Hepatocyte (in vitro differentiated cells): ENCODE results near the gene NUP62. TPM values are rescaled to one million over a fixed set of nuclear protein-coding genes. Genes with fewer than 3 reads are reported as not detected.

Experiments used
- DNase-seq: peaks from one replicate; pipeline ENCODE4 v3.0.0-alpha.2; 2016; ENCODE audit warnings: low spot score
- H2AFZ ChIP-seq: fragments of 200-600 bp; sonication (generic); 2 replicates; pipeline ENCODE4 v1.6.0; 2016; ENCODE audit warnings: antibody characterized with exemption, mild to moderate bottlenecking
- H3K27ac ChIP-seq: fragments of 200-600 bp; sonication (generic); 2 replicates; pipeline ENCODE4 v1.5.1; 2016; ENCODE audit warnings: mild to moderate bottlenecking
- H3K27me3 ChIP-seq: fragments of 200-600 bp; sonication (generic); 2 replicates; pipeline ENCODE4 v1.6.1; 2016
- H3K36me3 ChIP-seq: fragments of 200-600 bp; sonication (generic); replicated peaks from 2 replicates; pipeline ENCODE4 v1.5.1; 2016; ENCODE audit warnings: low read depth; ENCODE audit not compliant: insufficient read depth
- H3K4me1 ChIP-seq: fragments of 200-600 bp; sonication (generic); 2 replicates; pipeline ENCODE4 v1.5.1; 2016; ENCODE audit warnings: mild to moderate bottlenecking, moderate library complexity; ENCODE audit not compliant: insufficient read depth
- H3K4me2 ChIP-seq: fragments of 200-600 bp; sonication (generic); 2 replicates; pipeline ENCODE4 v1.6.0; 2016
- H3K4me3 ChIP-seq: fragments of 200-600 bp; sonication (generic); 2 replicates; pipeline ENCODE4 v1.5.1; 2016; ENCODE audit warnings: mild to moderate bottlenecking
- H3K79me2 ChIP-seq: fragments of 200-600 bp; sonication (generic); 2 replicates; pipeline ENCODE4 v1.6.0; 2017; ENCODE audit warnings: mild to moderate bottlenecking
- H3K9me2 ChIP-seq: fragments of 200-600 bp; sonication (generic); replicated peaks from 2 replicates; pipeline ENCODE4 v1.6.0; 2017; ENCODE audit warnings: mild to moderate bottlenecking; ENCODE audit not compliant: insufficient read depth
- H3K9me3 ChIP-seq: fragments of 200-600 bp; sonication (generic); 2 replicates; pipeline ENCODE4 v1.5.1; 2016; ENCODE audit warnings: low read depth, mild to moderate bottlenecking
- H4K20me1 ChIP-seq: fragments of 200-600 bp; sonication (generic); 2 replicates; pipeline ENCODE4 v1.6.0; 2016; ENCODE audit warnings: mild to moderate bottlenecking; ENCODE audit not compliant: insufficient read depth, poor library complexity, severe bottlenecking
- CTCF ChIP-seq: fragments of 200-600 bp; sonication (generic); IDR thresholded peaks from 2 replicates; pipeline ENCODE4 v1.5.1; 2016; ENCODE audit warnings: antibody characterized with exemption, mild to moderate bottlenecking; ENCODE audit not compliant: poor library complexity
- EZH2 ChIP-seq: fragments of 200-600 bp; sonication (generic); IDR thresholded peaks from 2 replicates; pipeline ENCODE4 v1.6.1; 2016; ENCODE audit warnings: antibody characterized with exemption, mild to moderate bottlenecking, borderline replicate concordance
- EZH2phosphoT487 ChIP-seq: fragments of 200-600 bp; sonication (generic); IDR thresholded peaks from one replicate; pipeline ENCODE4 v1.6.1; 2018; ENCODE audit warnings: antibody characterized with exemption, mild to moderate bottlenecking, low read depth, moderate library complexity; ENCODE audit not compliant: unreplicated experiment, severe bottlenecking
- WGBS: methylation state at CpG from one replicate; pipeline ENCODE4 v1.1.6; 2016; ENCODE audit warnings: low lambda C conversion rate; ENCODE audit errors: missing lambda C conversion rate; 5-methylcytosine and 5-hydroxymethylcytosine counted together
- polyA plus RNA-seq: library from polyadenylated mRNA; unstranded; fragments of >200 nt; fragmentation: Nextera tagmentation; extraction: Ambion mirVana; gene quantifications from 2 replicates; pipeline ENCODE4 v1.2.1, GENCODE V29; 2016
- total RNA-seq: library from RNA; depleted of rRNA; stranded (reverse); fragments of >200 nt; gene quantifications from 2 replicates; pipeline ENCODE4 v1.2.3, GENCODE V29; 2014

NUP62 gene
- total and polyA plus RNA-seq, 2 experiments from 2014 or later: 33.5 to 33.8 TPM

GRCh38 chr19:49931293-49932040, 2.2 kb upstream of the NUP62 start:
- TF ChIP-seq CTCF: no peak
- no peak for TF ChIP-seq EZH2phosphoT487
- no peak for TF ChIP-seq EZH2
- over 99% methylated on average over 7 of the region's 7 CpGs for WGBS
- Histone ChIP-seq H3K9me3 (no peaks in the 10 kb centered on the region), H3K4me2 (no peak overlapping the region), H3K79me2 (peaks cover 17% of the 10 kb centered on the region), H3K36me3 (no peaks in the 10 kb centered on the region), H4K20me1 (no peaks in the 10 kb centered on the region), H2AFZ (no peak overlapping the region), H3K9me2 (no peaks in the 10 kb centered on the region), H3K27me3 (no peaks in the 10 kb centered on the region), H3K27ac (no peak overlapping the region), H3K4me3 (no peak overlapping the region), H3K4me1 (peaks cover 8% of the 10 kb centered on the region)
- no peak for DNase-seq

- no peaks in the 10 kb centered on the region for H3K9me2 ChIP-seq
- no peaks in the 10 kb centered on the region for H3K9me3 ChIP-seq
- H3K79me2 ChIP-seq: peaks cover 26% of the 10 kb centered on the region
- TF ChIP-seq EZH2phosphoT487 (no peak), CTCF (no peak), EZH2 (no peak)
- H3K4me2 ChIP-seq: peak overlapping the region; percentile 84
- peaks cover 8% of the 10 kb centered on the region for H3K4me1 ChIP-seq
- H2AFZ ChIP-seq: no peak overlapping the region
- no peaks in the 10 kb centered on the region for H3K36me3 ChIP-seq
- 74% methylated on average over 12 of the region's 15 CpGs for WGBS
- H3K4me3 ChIP-seq: no peak overlapping the region
- no peaks in the 10 kb centered on the region for H3K27me3 ChIP-seq
- H3K27ac ChIP-seq: no peak overlapping the region
- no peaks in the 10 kb centered on the region for H4K20me1 ChIP-seq
- DNase-seq: no peak
These were observed 1.2 kb upstream of the NUP62 start for GRCh38 chr19:49930483-49931011.

GRCh38 chr19:49929611-49930482, 543 bp upstream of the NUP62 start:
- H3K4me3 ChIP-seq: peak overlapping the region; percentile 80
- TF ChIP-seq CTCF: no peak
- TF ChIP-seq EZH2: no peak
- TF ChIP-seq EZH2phosphoT487: no peak
- H3K4me2 ChIP-seq: peak overlapping the region; percentile 84
- peaks cover 8% of the 10 kb centered on the region for H3K4me1 ChIP-seq
- no peaks in the 10 kb centered on the region for H3K9me2 ChIP-seq
- H2AFZ ChIP-seq: peak overlapping the region; percentile 91
- WGBS: 8% methylated on average over 38 of the region's 43 CpGs
- H3K9me3 ChIP-seq: no peaks in the 10 kb centered on the region
- no peaks in the 10 kb centered on the region for H3K36me3 ChIP-seq
- H3K27ac ChIP-seq: peak overlapping the region; percentile 98
- DNase-seq: peak; percentile 95
- H4K20me1 ChIP-seq: no peaks in the 10 kb centered on the region
- no peaks in the 10 kb centered on the region for H3K27me3 ChIP-seq
- peaks cover 33% of the 10 kb centered on the region for H3K79me2 ChIP-seq
